OCI-LY3 (cell line): Measurements from ENCODE around the gene CNPY4.

ENCODE experiments used
- H2AFZ ChIP-seq: fragments of 200-600, 300-600 bp; shearing (Covaris generic); 2 replicates; pipeline ENCODE4 v1.6.0; 2014; ENCODE audit warnings: antibody characterized with exemption, low read depth, low read length
- H3K27ac ChIP-seq: fragments of 200-600, 300-600 bp; sonication (generic); 2 replicates; pipeline ENCODE4 v1.5.1; 2014; ENCODE audit warnings: mild to moderate bottlenecking, low read length, moderate library complexity, mixed read lengths
- H3K27me3 ChIP-seq: fragments of 200-600, 300-600 bp; sonication (generic); 2 replicates; pipeline ENCODE4 v1.6.1; 2014; ENCODE audit warnings: low read depth, low read length, mixed read lengths
- H3K36me3 ChIP-seq: fragments of 200-600, 300-600 bp; sonication (generic); replicated peaks from 2 replicates; pipeline ENCODE3; 2014; ENCODE audit warnings: low read depth, low read length, mixed read lengths
- H3K4me1 ChIP-seq: fragments of 300-600, 200-600 bp; sonication (generic); 2 replicates; pipeline ENCODE4 v1.6.1; 2014; ENCODE audit warnings: low read length, mixed read lengths
- H3K4me2 ChIP-seq: fragments of 200-600, 300-600 bp; sonication (generic); 2 replicates; pipeline ENCODE4 v1.6.1; 2014; ENCODE audit warnings: low read length, mixed read lengths
- H3K4me3 ChIP-seq: fragments of 300-600, 200-600 bp; sonication (generic); 2 replicates; pipeline ENCODE4 v1.5.1; 2014; ENCODE audit warnings: antibody characterized with exemption, mild to moderate bottlenecking, low read length, moderate library complexity
- H3K79me2 ChIP-seq: fragments of 300-600, 200-600 bp; shearing (Covaris generic); 2 replicates; pipeline ENCODE4 v1.6.1; 2014; ENCODE audit warnings: mild to moderate bottlenecking, low read length, mixed read lengths
- H3K9ac ChIP-seq: fragments of 300-600, 200-600 bp; shearing (Covaris generic); 2 replicates; pipeline ENCODE4 v1.6.0; 2014; ENCODE audit warnings: mild to moderate bottlenecking, low read length, moderate library complexity
- H3K9me3 ChIP-seq: fragments of 200-600, 300-600 bp; shearing (Covaris generic); 2 replicates; pipeline ENCODE4 v1.6.1; 2014; ENCODE audit warnings: low read length, mixed read lengths; ENCODE audit not compliant: insufficient read depth
- H4K20me1 ChIP-seq: fragments of 200-600, 300-600 bp; sonication (generic); 2 replicates; pipeline ENCODE4 v1.6.1; 2016; ENCODE audit warnings: low read length, mixed read lengths; ENCODE audit not compliant: insufficient read depth
- CTCF ChIP-seq: fragments of 200-600, 300-600 bp; sonication (generic); IDR thresholded peaks from 2 replicates; pipeline ENCODE4 v1.5.1; 2014; ENCODE audit warnings: antibody characterized with exemption, low read length, low read depth
- EZH2phosphoT487 ChIP-seq: fragments of 200-600 bp; shearing (Covaris generic); IDR thresholded peaks from 2 replicates; pipeline ENCODE4 v1.6.1; 2018; ENCODE audit warnings: antibody characterized with exemption, mixed run types, low read depth

The CNPY4 gene

GRCh38 chr7:100170101-100170897, 50.9 kb downstream of the CNPY4 start:
- H4K20me1 ChIP-seq: no peaks in the 10 kb centered on the region

GRCh38 chr7:100171087-100171681, 51.8 kb downstream of the CNPY4 start:
- TF ChIP-seq CTCF (no peak), EZH2phosphoT487 (no peak)

More at GRCh38 chr7:100170101-100170897, 50.9 kb downstream of the CNPY4 start:
- Histone ChIP-seq H3K27ac (no peak overlapping the region), H2AFZ (no peak overlapping the region), H3K4me1 (peaks cover 32% of the 10 kb centered on the region), H3K36me3 (no peaks in the 10 kb centered on the region), H3K4me3 (no peak overlapping the region), H3K9me3 (no peaks in the 10 kb centered on the region), H3K4me2 (peak overlapping the region; percentile 4; the same call in 1 of the 2 replicates), H3K9ac (no peak overlapping the region), H3K27me3 (peaks cover 26% of the 10 kb centered on the region), H3K79me2 (no peaks in the 10 kb centered on the region)
- TF ChIP-seq CTCF (no peak), EZH2phosphoT487 (no peak)

GRCh38 chr7:100171840-100172239, 52.4 kb downstream of the CNPY4 start:
- Histone ChIP-seq H3K9ac (no peak overlapping the region), H3K27ac (no peak overlapping the region), H3K79me2 (no peaks in the 10 kb centered on the region), H3K4me3 (no peak overlapping the region), H3K27me3 (peaks cover 22% of the 10 kb centered on the region), H3K4me1 (peaks cover 36% of the 10 kb centered on the region), H3K36me3 (no peaks in the 10 kb centered on the region), H3K9me3 (no peaks in the 10 kb centered on the region), H4K20me1 (no peaks in the 10 kb centered on the region), H2AFZ (no peak overlapping the region), H3K4me2 (no peak overlapping the region)
- TF ChIP-seq CTCF (no peak), EZH2phosphoT487 (no peak)

More at GRCh38 chr7:100171087-100171681, 51.8 kb downstream of the CNPY4 start:
- no peak overlapping the region for H3K9ac ChIP-seq
- H3K79me2 ChIP-seq: no peaks in the 10 kb centered on the region
- no peak overlapping the region for H3K27ac ChIP-seq
- peaks cover 32% of the 10 kb centered on the region for H3K4me1 ChIP-seq
- no peak overlapping the region for H3K4me2 ChIP-seq
- H3K4me3 ChIP-seq: no peak overlapping the region
- H3K27me3 ChIP-seq: peaks cover 25% of the 10 kb centered on the region
- H3K9me3 ChIP-seq: no peaks in the 10 kb centered on the region
- no peak overlapping the region for H2AFZ ChIP-seq
- no peaks in the 10 kb centered on the region for H3K36me3 ChIP-seq
- no peaks in the 10 kb centered on the region for H4K20me1 ChIP-seq

- H3K9ac ChIP-seq: no peak overlapping the region
- H3K79me2 ChIP-seq: no peaks in the 10 kb centered on the region
- no peaks in the 10 kb centered on the region for H4K20me1 ChIP-seq
- no peak for TF ChIP-seq EZH2phosphoT487
- no peak for TF ChIP-seq CTCF
- peaks cover 4% of the 10 kb centered on the region for H3K27me3 ChIP-seq
- H2AFZ ChIP-seq: no peak overlapping the region
- no peak overlapping the region for H3K4me2 ChIP-seq
- H3K4me1 ChIP-seq: peaks cover 25% of the 10 kb centered on the region
- H3K4me3 ChIP-seq: no peak overlapping the region
- no peak overlapping the region for H3K27ac ChIP-seq
- H3K36me3 ChIP-seq: no peaks in the 10 kb centered on the region
- H3K9me3 ChIP-seq: no peaks in the 10 kb centered on the region
Measured at GRCh38 chr7:100173806-100174495, 54.5 kb downstream of the CNPY4 start.
